K562 (cell line): Measurements from ENCODE around the gene TPX2. TPM values are rescaled to one million over a fixed set of nuclear protein-coding genes. Genes with fewer than 3 reads are reported as not detected.

ENCODE experiments used
- MYC ChIP-seq, 2 experiments: fragments of 250-450 bp in 1 of 2; sonication (Bioruptor Pico) in 1 of 2; IDR thresholded peaks; 2 replicates each; pipeline versions ENCODE4 v1.5.1 to v1.6.1; 2012 to 2021; ENCODE audit warnings: low read depth in 2 of 2, borderline replicate concordance in 1 of 2, improper control_type of control experiment in 1 of 2, low read length in 1 of 2, mild to moderate bottlenecking in 1 of 2, moderate library complexity in 1 of 2
- SIX5 ChIP-seq, 2 experiments: IDR thresholded peaks; 2 replicates each; pipeline ENCODE4 v1.6.1; 2011; ENCODE audit warnings: low read length in 2 of 2, borderline replicate concordance in 1 of 2, low read depth in 1 of 2, mild to moderate bottlenecking in 1 of 2, moderate library complexity in 1 of 2; ENCODE audit not compliant: insufficient read depth in 1 of 2
- SUPT5H ChIP-seq: fragments of 450-650 bp; IDR thresholded peaks from 2 replicates; pipeline ENCODE4 v1.6.1; 2016
- ZNF239 ChIP-seq: fragments of 250-450 bp; sonication (Bioruptor Pico); IDR thresholded peaks from 2 replicates; pipeline ENCODE4 v1.4.0; 2020; ENCODE audit warnings: mild to moderate bottlenecking
- polyA plus RNA-seq, 8 experiments: library from polyadenylated mRNA; depleted of rRNA in 4 of 8; stranded (reverse) in 5 of 8; unstranded in 3 of 8; fragments of >200 nt; fragmentation: Nextera tagmentation in 2 of 8; fragmentation: Illumina TruSeq in 1 of 8; extraction: Ambion mirVana in 2 of 8; extraction: Trizol in 1 of 8; gene quantifications; 2 replicates each; pipeline versions ENCODE4 v1.2.1 to v1.2.3, GENCODE V29; 2011 to 2014; ENCODE audit warnings: inconsistent platforms in 1 of 8, missing spikeins in 1 of 8
- total RNA-seq, 7 experiments: library from RNA; depleted of rRNA in 6 of 7; stranded (reverse); fragments of >200 nt in 6 of 7; fragmentation: Illumina TruSeq in 2 of 7; extraction: Trizol in 2 of 7; gene quantifications; 2 replicates each; pipeline versions ENCODE4 v1.2.1 to v1.2.3, GENCODE V29; 2011 to 2021; ENCODE audit warnings: low replicate concordance in 1 of 7
- TF ChIP-seq, protein P1 (sequence below): sonication (generic); formaldehyde crosslinking; IDR thresholded peaks from 2 replicates; pipeline ENCODE4 v1.8.1; 2023; ENCODE audit warnings: missing genetic modification reagents, mild to moderate bottlenecking, borderline replicate concordance
- TF ChIP-seq, protein P2 (sequence below): sonication (generic); formaldehyde crosslinking; IDR thresholded peaks from 2 replicates; pipeline ENCODE4 v1.8.1; 2023; ENCODE audit warnings: mild to moderate bottlenecking, missing genetic modification reagents

Gene TPX2
- total and polyA plus RNA-seq, 9 of the 15 experiments (the other 6 are each of a cell fraction or from before 2014, with no cell fraction given), result 48.0 to 241 (median 133) TPM

DNA sequence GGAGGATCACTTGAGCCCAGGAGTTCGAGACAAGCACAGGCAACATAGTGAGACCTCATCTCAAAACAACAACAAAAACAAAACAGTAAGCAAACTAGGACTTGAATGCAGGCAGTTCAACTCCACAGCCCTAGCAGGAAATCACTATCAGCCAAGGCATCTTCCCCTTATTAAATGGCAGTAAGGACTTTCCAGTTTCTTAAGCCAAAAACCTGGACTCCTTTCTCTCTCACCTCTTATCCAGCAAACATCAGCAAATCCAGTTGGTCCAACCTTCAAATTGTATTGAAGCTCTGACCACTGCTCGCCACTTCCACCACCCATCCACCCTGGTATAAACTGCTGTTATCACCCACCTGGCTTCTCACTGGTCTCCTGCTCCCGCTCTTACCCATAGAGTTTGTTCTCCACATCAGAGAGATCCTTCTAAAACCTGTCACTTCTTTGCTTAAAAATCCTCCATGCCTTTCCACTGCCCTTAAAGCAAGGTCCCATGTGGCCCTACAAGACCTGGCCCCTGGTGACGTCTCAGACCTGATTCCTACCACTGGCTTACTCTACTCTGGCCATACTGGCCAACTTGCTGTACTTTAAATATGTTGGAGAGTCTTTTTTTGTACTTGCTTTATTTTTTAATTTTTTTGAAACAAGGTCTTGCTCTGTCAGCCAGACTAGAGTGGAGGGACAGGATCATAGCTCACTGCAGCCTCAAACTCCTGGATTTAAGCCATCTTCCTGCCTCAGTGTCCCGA, 44.1 kb upstream of the TPX2 start (continued):
- TF ChIP-seq, protein P1, sequence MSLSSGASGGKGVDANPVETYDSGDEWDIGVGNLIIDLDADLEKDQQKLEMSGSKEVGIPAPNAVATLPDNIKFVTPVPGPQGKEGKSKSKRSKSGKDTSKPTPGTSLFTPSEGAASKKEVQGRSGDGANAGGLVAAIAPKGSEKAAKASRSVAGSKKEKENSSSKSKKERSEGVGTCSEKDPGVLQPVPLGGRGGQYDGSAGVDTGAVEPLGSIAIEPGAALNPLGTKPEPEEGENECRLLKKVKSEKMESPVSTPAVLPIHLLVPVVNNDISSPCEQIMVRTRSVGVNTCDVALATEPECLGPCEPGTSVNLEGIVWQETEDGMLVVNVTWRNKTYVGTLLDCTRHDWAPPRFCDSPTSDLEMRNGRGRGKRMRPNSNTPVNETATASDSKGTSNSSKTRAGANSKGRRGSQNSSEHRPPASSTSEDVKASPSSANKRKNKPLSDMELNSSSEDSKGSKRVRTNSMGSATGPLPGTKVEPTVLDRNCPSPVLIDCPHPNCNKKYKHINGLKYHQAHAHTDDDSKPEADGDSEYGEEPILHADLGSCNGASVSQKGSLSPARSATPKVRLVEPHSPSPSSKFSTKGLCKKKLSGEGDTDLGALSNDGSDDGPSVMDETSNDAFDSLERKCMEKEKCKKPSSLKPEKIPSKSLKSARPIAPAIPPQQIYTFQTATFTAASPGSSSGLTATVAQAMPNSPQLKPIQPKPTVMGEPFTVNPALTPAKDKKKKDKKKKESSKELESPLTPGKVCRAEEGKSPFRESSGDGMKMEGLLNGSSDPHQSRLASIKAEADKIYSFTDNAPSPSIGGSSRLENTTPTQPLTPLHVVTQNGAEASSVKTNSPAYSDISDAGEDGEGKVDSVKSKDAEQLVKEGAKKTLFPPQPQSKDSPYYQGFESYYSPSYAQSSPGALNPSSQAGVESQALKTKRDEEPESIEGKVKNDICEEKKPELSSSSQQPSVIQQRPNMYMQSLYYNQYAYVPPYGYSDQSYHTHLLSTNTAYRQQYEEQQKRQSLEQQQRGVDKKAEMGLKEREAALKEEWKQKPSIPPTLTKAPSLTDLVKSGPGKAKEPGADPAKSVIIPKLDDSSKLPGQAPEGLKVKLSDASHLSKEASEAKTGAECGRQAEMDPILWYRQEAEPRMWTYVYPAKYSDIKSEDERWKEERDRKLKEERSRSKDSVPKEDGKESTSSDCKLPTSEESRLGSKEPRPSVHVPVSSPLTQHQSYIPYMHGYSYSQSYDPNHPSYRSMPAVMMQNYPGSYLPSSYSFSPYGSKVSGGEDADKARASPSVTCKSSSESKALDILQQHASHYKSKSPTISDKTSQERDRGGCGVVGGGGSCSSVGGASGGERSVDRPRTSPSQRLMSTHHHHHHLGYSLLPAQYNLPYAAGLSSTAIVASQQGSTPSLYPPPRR (CRISPR knock-in tag), result no peak
- TF ChIP-seq SIX5 (IDR thresholded peaks at IDR 0.05; ENCODE audit: borderline replicate concordance in 1 of 2, insufficient read depth in 1 of 2, low read depth in 1 of 2, low read length in 2 of 2), result no peak
- no peak for TF ChIP-seq ZNF239 (CRISPR knock-in tag)
- TF ChIP-seq SUPT5H, result no peak
- TF ChIP-seq, protein P2, sequence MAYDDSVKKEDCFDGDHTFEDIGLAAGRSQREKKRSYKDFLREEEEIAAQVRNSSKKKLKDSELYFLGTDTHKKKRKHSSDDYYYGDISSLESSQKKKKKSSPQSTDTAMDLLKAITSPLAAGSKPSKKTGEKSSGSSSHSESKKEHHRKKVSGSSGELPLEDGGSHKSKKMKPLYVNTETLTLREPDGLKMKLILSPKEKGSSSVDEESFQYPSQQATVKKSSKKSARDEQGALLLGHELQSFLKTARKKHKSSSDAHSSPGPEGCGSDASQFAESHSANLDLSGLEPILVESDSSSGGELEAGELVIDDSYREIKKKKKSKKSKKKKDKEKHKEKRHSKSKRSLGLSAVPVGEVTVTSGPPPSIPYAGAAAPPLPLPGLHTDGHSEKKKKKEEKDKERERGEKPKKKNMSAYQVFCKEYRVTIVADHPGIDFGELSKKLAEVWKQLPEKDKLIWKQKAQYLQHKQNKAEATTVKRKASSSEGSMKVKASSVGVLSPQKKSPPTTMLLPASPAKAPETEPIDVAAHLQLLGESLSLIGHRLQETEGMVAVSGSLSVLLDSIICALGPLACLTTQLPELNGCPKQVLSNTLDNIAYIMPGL, result no peak
- no peak for TF ChIP-seq MYC (IDR thresholded peaks at IDR 0.05; ENCODE audit: low read depth, low read length)
- TF ChIP-seq MYC (CRISPR knock-in tag; IDR thresholded peaks at IDR 0.05; ENCODE audit: borderline replicate concordance, low read depth), result 0 out of 2 replicates have a peak, but pooled peaks have one; percentile 39
- TF ChIP-seq, all 486 proteins: peak for 5
